Uterus (tissue), 4 donors: ENCODE data around the gene TPRG1L. TPM values are rescaled to one million over a fixed set of nuclear protein-coding genes. Genes with fewer than 3 reads are reported as not detected.

Experiments used
- DNase-seq, 2 donors: peaks; one replicate each; pipeline ENCODE4 v3.0.0-alpha.2; 2019 to 2020
- H3K27ac ChIP-seq, 2 donors: fragments of 200-600 bp; sonication (generic); 1 replicate in 1 of 2; 2 replicates in 1 of 2; pipeline ENCODE4 v1.5.1; 2016 to 2018
- H3K27me3 ChIP-seq, 2 donors: fragments of 200-600 bp; sonication (generic); one replicate each; pipeline ENCODE4 v1.5.1; 2018 to 2019; ENCODE audit warnings: control low read depth in 1 of 2
- H3K36me3 ChIP-seq, 2 donors: fragments of 200-600 bp; sonication (generic); one replicate each; pipeline ENCODE4 v1.5.1; 2019; ENCODE audit warnings: control low read depth in 1 of 2
- H3K4me1 ChIP-seq, 2 donors: fragments of 200-600 bp; sonication (generic); one replicate each; pipeline ENCODE4 v1.5.1; 2018 to 2019; ENCODE audit warnings: control low read depth in 1 of 2
- H3K4me3 ChIP-seq, 2 donors: fragments of 200-600 bp; sonication (generic); 1 replicate in 1 of 2; 2 replicates in 1 of 2; pipeline ENCODE4 v1.5.1; 2018 to 2019; ENCODE audit warnings: mild to moderate bottlenecking in 1 of 2
- H3K9me3 ChIP-seq, 2 donors: fragments of 200-600 bp; sonication (generic); one replicate each; pipeline ENCODE4 v1.5.1; 2019; ENCODE audit warnings: control low read depth in 1 of 2
- CTCF ChIP-seq, 4 experiments: fragments of 200-600 bp in 2 of 4; fragments of 450-650 bp in 2 of 4; sonication (generic) in 2 of 4; IDR thresholded peaks; one replicate each; pipeline ENCODE4 v1.5.1; 2016 to 2019; ENCODE audit warnings: antibody characterized with exemption in 4 of 4, mild to moderate bottlenecking in 2 of 4, moderate library complexity in 1 of 4
- POLR2A ChIP-seq, 2 donors: fragments of 450-650 bp; IDR thresholded peaks; one replicate each; pipeline ENCODE4 v1.6.1; 2016; ENCODE audit warnings: antibody characterized with exemption in 2 of 2, mild to moderate bottlenecking in 1 of 2, moderate library complexity in 1 of 2
- intact Hi-C: fragments of 100-400 bp; cut with DNase I; formaldehyde crosslinking; loops from one replicate; pipeline ENCODE4 v1.15.1; 2023; ENCODE audit warnings: low total_unique reads
- total RNA-seq, 4 donors: library from RNA; depleted of rRNA in 3 of 4; stranded (reverse); fragments of >200 nt in 3 of 4; gene quantifications; one replicate each; pipeline versions ENCODE4 v1.1.0 to v1.2.4, GENCODE V29; 2014 to 2023
- donor health status: DM: yes; HTN: yes; CAD: no.

Gene TPRG1L
- total RNA-seq, 4 donors from 2014 or later, result 18.7 to 43.4 (median 29.6) TPM

- peak within 1 kb of the TSS; percentile 44 to 55 for H3K4me3 ChIP-seq
- TF ChIP-seq CTCF (IDR thresholded peaks at IDR 0.05) (peak in 1 of 4 experiments; percentile 23), POLR2A (IDR thresholded peaks at IDR 0.05) (peak; percentile 70 to 79)
- intact Hi-C loops, result loop anchor here (10.0 kb wide), 1 partner anchor 1065 kb away; the partner anchor contains the start of gene PRXL2B
- peaks cover 18 to 27% of the 10 kb centered on the region in 2 donors for H3K27me3 ChIP-seq
- no peak within 1 kb of the TSS for H3K27ac ChIP-seq
- DNase-seq, result peak; percentile 87
- H3K36me3 ChIP-seq, result no peaks in the 10 kb centered on the region
- peaks cover 0 to 28% of the 10 kb centered on the region in 2 donors for H3K4me1 ChIP-seq
- no peaks in the 10 kb centered on the region for H3K9me3 ChIP-seq
Measured at GRCh38 chr1:3649342-3650247, 24.8 kb downstream of the TPRG1L start, which contains the start of gene WRAP73. Gene WRAP73, minus strand, starts transcription at chr1:3650103. Its CDS starts 104 bp downstream, at chr1:3649999.

GRCh38 chr1:3650248-3651025 is 25.6 kb downstream of the TPRG1L start:
- TF ChIP-seq CTCF (IDR thresholded peaks at IDR 0.05) (no peak), POLR2A (IDR thresholded peaks at IDR 0.05) (no peak)
- Histone ChIP-seq H3K27ac (no peak overlapping the region), H3K36me3 (no peaks in the 10 kb centered on the region), H3K4me3 (peak overlapping the region; percentile 44 to 55), H3K27me3 (peaks cover 18 to 27% of the 10 kb centered on the region in 2 donors), H3K9me3 (no peaks in the 10 kb centered on the region), H3K4me1 (peaks cover 0 to 28% of the 10 kb centered on the region in 2 donors)
- intact Hi-C loops, result no loop called here
- DNase-seq, result no peak

- DNase-seq, result no peak
- Histone ChIP-seq H3K9me3 (no peaks in the 10 kb centered on the region), H3K27ac (no peak overlapping the region), H3K36me3 (no peaks in the 10 kb centered on the region), H3K4me3 (peak overlapping the region in 1 of 2 donors; percentile 55), H3K27me3 (peaks cover 18 to 27% of the 10 kb centered on the region in 2 donors), H3K4me1 (peaks cover 0 to 28% of the 10 kb centered on the region in 2 donors)
- TF ChIP-seq POLR2A (IDR thresholded peaks at IDR 0.05) (no peak), CTCF (IDR thresholded peaks at IDR 0.05) (no peak)
- intact Hi-C loops, result no loop called here
Measured at GRCh38 chr1:3651026-3651929, 26.5 kb downstream of the TPRG1L start.

GRCh38 chr1:3651930-3652547 is 27.2 kb downstream of the TPRG1L start, which contains the start of gene TP73:
Gene TP73, plus strand, starts transcription at chr1:3652516. Its CDS starts 29,850 bp downstream, at chr1:3682366.
- no peak for TF ChIP-seq CTCF (IDR thresholded peaks at IDR 0.05)
- no peak for TF ChIP-seq POLR2A (IDR thresholded peaks at IDR 0.05)
- Histone ChIP-seq H3K27me3 (peaks cover 18 to 27% of the 10 kb centered on the region in 2 donors), H3K27ac (no peak within 1 kb of the TSS), H3K4me3 (peak within 1 kb of the TSS in 1 of 2 donors; percentile 30), H3K36me3 (no peaks in the 10 kb centered on the region), H3K9me3 (no peaks in the 10 kb centered on the region), H3K4me1 (peaks cover 0 to 28% of the 10 kb centered on the region in 2 donors)
- DNase-seq, result no peak
- intact Hi-C loops, result no loop called here
